GM18873 (cell line): ENCODE data around the gene ERGIC2.
"Not testable (repeated sequence)": the region's sequence is repeated elsewhere in the genome, so short reads cannot be mapped to it uniquely, and the experiment has no call there.

Experiments used
- ATAC-seq: cut with Tn5 transposase; IDR thresholded peaks from one replicate; pipeline ENCODE4 v1.9.1; 2021; ENCODE audit warnings: mild to moderate bottlenecking, moderate library complexity, moderate number of reproducible peaks; ENCODE audit not compliant: unreplicated experiment, low FRiP score

ERGIC2 gene

DNA sequence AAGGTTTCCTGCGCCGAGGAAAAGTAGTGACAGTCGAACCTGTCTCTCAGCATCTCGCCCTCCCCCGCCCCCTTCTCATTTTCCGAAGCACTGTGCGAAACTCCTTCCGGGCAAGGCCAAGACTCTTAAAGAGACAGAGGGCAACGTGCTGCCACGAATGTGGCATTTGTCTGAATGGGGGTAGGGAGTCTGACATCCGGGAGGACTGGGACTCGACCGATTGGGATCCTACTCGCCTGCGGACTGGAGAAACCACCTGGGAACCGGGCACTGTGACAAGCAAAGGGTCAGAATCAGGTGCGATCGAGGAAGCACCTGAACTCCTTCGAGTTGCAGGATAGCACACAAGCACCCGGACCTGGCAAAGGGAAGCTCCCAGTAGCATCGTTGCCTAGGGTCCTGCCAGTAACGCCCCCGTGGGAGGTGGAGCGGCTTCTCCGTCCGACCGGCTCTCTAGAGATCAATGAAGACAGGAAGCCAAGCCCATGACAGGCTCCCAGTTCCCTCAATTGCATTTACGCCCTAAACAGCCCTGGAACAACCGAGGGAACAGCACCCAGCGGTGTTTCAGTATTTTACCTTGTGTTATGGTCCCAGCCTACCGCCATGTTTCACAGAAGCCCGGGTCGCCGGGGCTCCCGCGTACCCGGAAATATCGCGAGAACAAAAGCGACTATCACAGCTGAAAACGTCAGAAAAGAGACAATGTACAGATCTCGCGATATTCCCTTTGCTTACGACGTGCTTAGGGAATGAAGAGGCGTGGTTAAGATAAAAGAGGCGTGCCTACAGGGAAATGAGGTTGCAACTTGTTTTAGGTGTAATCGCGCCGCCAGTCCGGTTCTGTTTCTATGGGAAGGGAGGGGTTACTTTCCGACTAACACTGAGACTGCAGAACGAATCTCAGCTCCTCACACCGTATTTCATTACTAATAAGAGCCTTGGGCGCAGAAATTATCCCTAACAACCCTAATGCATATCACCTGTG is at the start of gene ERGIC2:
Gene ERGIC2, minus strand, starts transcription at position 637 of the 988 bp plus-strand sequence. CDS start 9,539 bp downstream, outside the sequence.
- ATAC-seq = peak; percentile 99

DNA sequence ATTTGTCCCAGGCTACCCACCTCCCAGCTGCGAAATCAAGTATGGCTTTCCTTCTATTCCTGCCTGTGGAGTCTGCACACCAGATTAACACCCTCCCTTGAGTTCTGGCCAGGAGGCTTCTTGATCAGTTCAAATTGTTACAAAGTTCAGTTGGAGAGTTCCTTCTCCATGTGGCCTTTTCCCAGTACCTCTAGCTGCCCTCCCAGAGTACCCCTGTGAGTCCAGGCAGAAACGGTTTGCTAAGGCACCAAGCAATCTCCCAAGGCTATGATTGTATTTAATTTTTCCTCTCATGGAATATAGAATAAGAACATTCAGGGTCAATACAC is 49.7 kb upstream of the ERGIC2 start:
- no peak for ATAC-seq

DNA sequence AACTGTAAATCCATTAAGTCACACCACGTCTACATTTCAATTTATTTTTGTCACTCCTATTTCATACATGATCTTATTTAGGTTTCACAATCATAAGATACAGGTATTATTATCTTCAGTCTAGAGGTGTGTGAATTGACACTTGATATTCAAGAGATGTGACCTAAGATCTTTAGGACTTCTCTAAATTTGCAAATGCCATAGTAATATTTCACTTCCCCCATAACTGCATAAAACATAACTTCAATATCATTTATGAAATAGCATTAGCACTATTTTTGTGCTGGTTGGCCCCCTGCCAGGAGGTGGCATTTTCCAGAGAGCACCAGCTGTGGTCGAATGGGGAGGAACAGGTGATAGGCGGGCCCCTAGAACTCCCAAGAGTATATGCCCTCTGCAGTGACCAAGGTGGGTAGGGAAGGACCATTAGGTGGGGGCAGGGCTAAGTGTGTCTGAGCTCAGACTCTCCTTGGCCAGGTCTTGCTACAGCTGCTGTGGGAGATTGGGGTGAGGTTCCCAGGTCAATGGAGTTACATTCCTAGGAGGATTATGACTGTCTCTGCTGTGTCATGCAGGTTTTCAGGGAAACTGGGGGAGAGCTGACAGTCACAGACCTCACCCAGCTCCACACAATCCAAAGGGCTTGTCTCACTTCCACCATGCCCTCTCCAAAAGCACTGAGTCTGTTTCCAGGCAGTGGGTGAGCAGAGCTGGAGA is 49.2 kb upstream of the ERGIC2 start:
- ATAC-seq = no peak

DNA sequence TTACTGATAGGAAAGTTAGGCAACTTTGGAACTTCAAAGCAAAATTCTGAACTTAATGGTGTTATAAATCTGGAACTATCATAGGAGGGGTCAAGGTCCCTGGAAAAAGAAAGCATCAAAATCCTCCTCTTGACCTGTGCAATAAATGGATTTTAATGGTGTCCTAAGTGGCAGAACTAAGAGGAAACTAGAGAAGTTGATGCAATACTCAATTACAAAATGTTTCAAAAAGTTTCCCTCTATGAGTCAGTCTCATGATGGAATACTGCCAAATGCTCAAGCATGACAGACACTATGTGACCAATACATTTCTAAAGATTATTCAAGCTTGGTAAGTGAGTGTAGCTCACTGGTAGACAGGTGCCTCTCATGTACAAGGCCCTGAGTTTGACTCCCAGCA is 47.7 kb upstream of the ERGIC2 start:
- no peak for ATAC-seq

GRCh38 chr12:29427964-29428363 is 47.0 kb upstream of the ERGIC2 start:
- peak; percentile 92 for ATAC-seq

GRCh38 chr12:29426498-29426897 is 45.5 kb upstream of the ERGIC2 start:
- ATAC-seq = no peak

DNA sequence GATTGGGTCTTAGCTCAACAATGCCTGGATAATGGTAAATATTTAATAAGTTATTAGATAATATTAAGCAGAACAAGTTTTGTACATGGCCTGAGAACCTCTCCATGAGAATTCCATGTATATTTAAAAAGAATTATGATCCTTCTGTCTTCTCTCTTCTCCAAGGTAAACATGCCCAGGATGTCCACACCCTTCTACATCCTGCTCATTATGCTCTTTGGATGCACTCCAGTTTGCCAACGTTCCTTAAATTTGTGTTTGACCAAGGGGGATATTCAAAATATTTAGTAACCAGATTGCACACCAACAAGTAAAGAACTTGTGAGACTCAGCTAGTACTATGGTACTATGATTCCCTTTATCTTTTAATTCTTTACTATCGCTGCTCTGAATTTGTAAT is 44.8 kb upstream of the ERGIC2 start:
- ATAC-seq = no peak

DNA sequence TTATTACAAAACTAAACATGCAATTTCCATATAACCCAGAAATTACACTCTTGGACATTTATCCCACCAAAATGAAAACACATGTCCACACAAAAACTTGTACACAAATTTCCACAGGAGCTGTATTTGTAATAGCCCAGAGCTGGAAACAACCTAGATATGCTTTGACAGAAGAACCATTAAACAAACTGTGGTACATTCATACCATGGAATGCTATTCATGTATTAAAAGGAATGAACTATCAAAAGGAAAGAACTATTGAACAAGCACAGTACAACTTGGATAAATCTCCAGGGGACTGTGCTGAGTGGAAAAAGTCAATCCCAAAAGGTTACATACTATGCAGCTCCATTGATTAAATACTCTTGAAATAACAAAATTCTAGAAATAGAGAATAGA is 35.8 kb upstream of the ERGIC2 start:
- ATAC-seq = no peak

DNA sequence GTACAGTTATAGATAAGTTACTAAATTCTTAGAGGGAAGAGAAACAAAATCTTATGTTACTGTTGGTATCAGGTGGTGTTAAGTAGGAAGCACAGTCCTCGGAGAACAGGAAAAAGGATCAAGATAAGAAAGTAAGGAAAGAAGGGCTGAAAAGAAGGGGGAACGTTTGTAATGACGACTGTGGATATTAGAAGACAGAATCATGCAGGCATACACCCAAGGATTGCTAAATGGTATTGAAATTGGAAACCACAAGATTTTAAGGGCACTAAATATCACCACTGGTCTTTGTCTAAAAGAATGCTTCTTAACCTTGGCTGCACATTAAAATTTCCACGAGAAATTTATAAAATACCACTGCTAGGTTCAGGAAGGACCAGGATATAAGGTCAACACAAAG is 34.1 kb upstream of the ERGIC2 start:
- ATAC-seq = no peak

DNA sequence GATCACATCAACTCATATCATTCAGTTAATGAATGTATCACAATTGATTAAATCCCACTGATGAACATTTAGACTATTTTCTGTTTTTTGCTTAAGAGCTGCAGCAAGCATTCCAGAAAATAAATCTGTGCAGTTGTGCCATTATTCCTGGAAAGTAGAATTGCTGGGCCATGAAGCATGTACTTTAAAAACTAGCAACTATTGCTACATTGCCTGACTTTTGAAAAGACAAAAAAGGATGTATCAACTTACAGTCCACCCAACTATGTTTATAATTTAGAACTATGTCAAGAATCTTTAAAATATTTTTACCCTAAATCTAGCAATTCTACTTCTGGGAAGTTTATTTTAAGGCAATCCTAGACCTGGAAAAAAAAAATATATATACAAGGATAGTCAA is 33.4 kb upstream of the ERGIC2 start:
- ATAC-seq = no peak

GRCh38 chr12:29405561-29405960 is 24.6 kb upstream of the ERGIC2 start:
- ATAC-seq = no peak

DNA sequence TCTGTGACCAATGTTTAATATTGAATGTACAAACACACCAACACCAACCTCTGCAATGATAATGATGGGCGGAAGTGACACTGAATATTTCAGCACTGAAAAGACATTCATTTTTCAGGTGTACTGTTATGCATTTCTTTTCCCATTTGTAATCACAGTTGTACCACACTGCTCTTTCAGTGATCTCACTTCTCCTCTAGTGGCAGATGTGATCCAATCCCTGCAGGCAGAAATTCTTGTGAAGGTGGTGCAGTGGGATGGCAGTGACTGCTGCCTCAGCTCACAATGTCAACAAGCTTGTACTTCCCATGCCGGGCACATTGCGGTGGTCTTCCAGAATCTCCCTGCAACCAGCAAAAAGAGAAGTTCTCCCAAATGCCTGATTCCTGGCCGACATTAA is 23.0 kb upstream of the ERGIC2 start:
- ATAC-seq = no peak

DNA sequence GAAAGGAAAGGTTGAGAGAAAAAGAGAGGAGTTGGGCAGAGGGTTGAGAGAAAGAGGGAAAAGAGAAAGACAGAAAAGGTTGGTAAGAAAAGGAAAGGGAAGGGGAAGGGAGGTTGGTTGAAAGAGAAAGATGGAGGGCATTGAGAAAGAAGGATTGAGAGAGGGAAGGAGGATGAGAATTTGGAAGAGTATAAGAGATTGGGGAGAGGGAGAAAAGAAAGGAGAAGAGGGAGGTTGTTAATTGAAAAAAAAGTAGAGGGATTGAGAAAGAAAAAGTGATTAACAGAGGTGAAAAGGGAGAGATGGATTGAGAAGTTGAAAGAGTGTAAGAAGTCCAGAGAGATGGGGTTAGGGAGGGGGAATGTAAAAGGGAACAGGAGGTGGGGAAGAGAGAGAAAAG is 21.5 kb upstream of the ERGIC2 start:
- ATAC-seq = no peak

GRCh38 chr12:29398495-29398894 is 17.5 kb upstream of the ERGIC2 start:
- no peak for ATAC-seq

DNA sequence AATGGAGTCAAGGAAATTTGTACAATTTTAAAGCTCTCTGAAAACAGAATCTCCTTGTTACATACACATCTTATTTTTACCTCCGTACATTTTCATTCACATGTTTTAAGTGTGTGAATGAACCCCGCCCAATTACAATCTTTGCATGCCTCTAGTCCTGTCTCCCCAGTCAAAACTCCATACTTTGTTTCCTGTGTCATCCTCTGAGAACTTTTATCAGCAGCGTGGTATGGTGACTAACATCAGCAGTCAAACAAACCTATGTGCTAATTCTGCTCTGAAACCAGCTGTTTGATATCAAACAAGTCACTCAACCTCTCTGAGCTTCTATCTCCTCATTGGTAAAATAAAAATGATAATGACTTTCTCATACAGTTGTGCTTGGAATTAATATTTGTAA is 15.8 kb upstream of the ERGIC2 start:
- no peak for ATAC-seq

- ATAC-seq = no peak
These were observed 14.4 kb upstream of the ERGIC2 start for GRCh38 chr12:29395356-29395755.

- ATAC-seq = not testable (repeated sequence)
These were observed 9.4 kb upstream of the ERGIC2 start for GRCh38 chr12:29390419-29390818.

- ATAC-seq = no peak
These were observed 8.4 kb upstream of the ERGIC2 start for GRCh38 chr12:29389295-29389919.

DNA sequence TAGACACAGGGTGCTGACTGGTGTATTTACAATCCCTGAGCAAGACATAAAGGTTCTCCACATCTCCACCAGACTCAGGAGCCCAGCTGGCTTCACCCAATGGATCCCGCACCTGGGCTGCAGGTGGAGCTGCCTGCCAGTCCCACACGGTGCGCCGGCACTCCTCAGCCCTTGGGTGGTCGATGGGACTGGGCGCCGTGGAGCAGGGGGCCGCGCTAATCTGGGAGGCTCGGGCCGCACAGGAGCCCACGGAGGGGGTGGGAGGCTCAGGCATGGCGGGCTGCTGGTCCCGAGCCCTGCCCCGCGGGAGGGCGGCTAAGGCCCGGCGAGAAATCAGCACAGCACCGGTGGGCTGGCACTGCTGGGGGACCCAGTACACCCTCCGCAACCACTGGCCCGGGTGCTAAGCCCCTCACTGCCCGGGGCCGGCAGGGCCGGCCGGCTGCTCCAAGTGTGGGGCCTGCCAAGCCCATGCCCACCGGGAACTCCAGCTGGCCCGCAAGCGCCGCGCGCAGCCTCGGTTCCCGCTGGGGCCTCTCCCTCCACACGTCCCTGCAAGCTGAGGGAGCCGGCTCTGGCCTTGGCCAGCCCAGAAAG is 5.2 kb upstream of the ERGIC2 start:
- not testable (repeated sequence) for ATAC-seq

GRCh38 chr12:29385194-29385593 is 4.2 kb upstream of the ERGIC2 start:
- ATAC-seq = not testable (repeated sequence)

DNA sequence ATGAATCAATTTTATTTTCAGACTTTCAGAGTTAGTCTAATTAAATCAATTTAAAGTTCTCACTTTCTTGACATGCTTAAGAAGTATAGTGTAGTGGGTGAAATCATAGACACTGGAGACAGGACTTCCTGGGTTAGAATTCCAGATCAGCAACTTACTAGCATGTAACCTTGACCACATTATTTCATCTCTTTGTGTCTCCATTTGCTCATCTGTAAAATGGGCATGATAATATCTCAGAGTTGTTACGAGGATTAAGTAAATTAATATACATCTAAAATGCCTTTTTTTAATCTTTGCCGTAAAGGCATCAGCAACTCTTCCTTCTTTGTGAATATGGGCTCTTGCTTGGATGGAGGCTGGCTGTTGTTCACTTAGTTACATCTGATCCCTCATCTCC is 1.3 kb upstream of the ERGIC2 start:
- ATAC-seq = no peak
